Measurements from ENCODE around the gene PDCD2.

GRCh38 chr6:170554013-170554795 lies 30.2 kb downstream of the PDCD2 start, which contains the start of gene TBP:
- TF ChIP-seq CTCF (conservative IDR thresholded peaks at IDR 0.05): no peak
- no peak for TF ChIP-seq EZH2 (IDR thresholded peaks at IDR 0.05; ENCODE audit: low read depth)

All from PC-9 (cell line).